ENCODE measurements around the gene PLCB1.

The PLCB1 gene

GRCh38 chr20:8208226-8208625 lies 76.2 kb downstream of the PLCB1 start:
- H3K27ac ChIP-seq: no peak overlapping the region
- TF ChIP-seq POLR2AphosphoS5 (IDR thresholded peaks at IDR 0.05; ENCODE audit: borderline replicate concordance, low read depth, low read length) (no peak), EZH2 (IDR thresholded peaks at IDR 0.05) (no peak), FOXP2 (optimal IDR thresholded peaks at IDR 0.05; ENCODE audit: control extremely low read depth, extremely low read length, insufficient read depth) (no peak)
- H3K4me3 ChIP-seq: no peak overlapping the region

GRCh38 chr20:8209061-8209460 lies 77.0 kb downstream of the PLCB1 start:
- no peak overlapping the region for H3K4me3 ChIP-seq
- H3K9ac ChIP-seq (ENCODE audit: insufficient read length): no peak overlapping the region
- H3K9me3 ChIP-seq (ENCODE audit: low read depth, low read length): no peaks in the 10 kb centered on the region
- no peaks in the 10 kb centered on the region for H3K36me3 ChIP-seq (ENCODE audit: insufficient read depth, low read length)
- TF ChIP-seq FOXP2 (optimal IDR thresholded peaks at IDR 0.05; ENCODE audit: control extremely low read depth, extremely low read length, insufficient read depth) (no peak), EZH2 (IDR thresholded peaks at IDR 0.05) (no peak), POLR2AphosphoS5 (IDR thresholded peaks at IDR 0.05; ENCODE audit: borderline replicate concordance, low read depth, low read length) (no peak)
- DNase-seq (ENCODE audit: low read depth, low spot score): no peak
- H3K27ac ChIP-seq: no peak overlapping the region

More at GRCh38 chr20:8208226-8208625, 76.2 kb downstream of the PLCB1 start:
- Histone ChIP-seq H3K36me3 (ENCODE audit: insufficient read depth, low read length) (no peaks in the 10 kb centered on the region), H3K9me3 (ENCODE audit: low read depth, low read length) (no peaks in the 10 kb centered on the region), H3K9ac (ENCODE audit: insufficient read length) (no peak overlapping the region)
- no peak for DNase-seq (ENCODE audit: low read depth, low spot score)

GRCh38 chr20:8210749-8211148 lies 78.7 kb downstream of the PLCB1 start:
- TF ChIP-seq FOXP2 (optimal IDR thresholded peaks at IDR 0.05; ENCODE audit: control extremely low read depth, extremely low read length, insufficient read depth) (no peak), POLR2AphosphoS5 (IDR thresholded peaks at IDR 0.05; ENCODE audit: borderline replicate concordance, low read depth, low read length) (no peak), EZH2 (IDR thresholded peaks at IDR 0.05) (no peak)
- Histone ChIP-seq H3K9ac (ENCODE audit: insufficient read length) (no peak overlapping the region), H3K36me3 (ENCODE audit: insufficient read depth, low read length) (no peaks in the 10 kb centered on the region), H3K27ac (no peak overlapping the region), H3K9me3 (ENCODE audit: low read depth, low read length) (no peaks in the 10 kb centered on the region), H3K4me3 (no peak overlapping the region)
- no peak for DNase-seq (ENCODE audit: low read depth, low spot score)

DNA sequence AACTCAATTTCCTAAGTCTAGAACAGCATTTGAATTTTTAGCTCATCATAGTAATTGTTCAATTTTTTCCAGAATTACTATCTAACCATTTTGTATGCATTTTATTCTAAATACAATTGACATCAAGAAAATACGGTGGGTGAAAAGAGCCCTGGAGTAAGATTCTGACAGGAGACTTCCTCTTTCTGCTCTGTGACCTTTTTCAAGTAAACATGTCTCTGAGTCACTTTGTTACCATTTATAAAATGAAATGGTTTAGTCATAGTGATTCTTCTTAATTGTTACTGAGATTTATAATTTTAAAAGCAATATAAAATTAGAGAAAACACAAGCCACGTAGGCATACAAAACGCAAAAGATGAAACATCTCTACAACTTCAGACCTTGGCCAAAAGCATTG lies 80.2 kb downstream of the PLCB1 start:
- no peak for TF ChIP-seq EZH2 (IDR thresholded peaks at IDR 0.05)
- TF ChIP-seq POLR2AphosphoS5 (IDR thresholded peaks at IDR 0.05; ENCODE audit: borderline replicate concordance, low read depth, low read length): no peak
- TF ChIP-seq FOXP2 (optimal IDR thresholded peaks at IDR 0.05; ENCODE audit: control extremely low read depth, extremely low read length, insufficient read depth): no peak
- DNase-seq (ENCODE audit: low read depth, low spot score): no peak
- H3K27ac ChIP-seq: no peak overlapping the region
- no peak overlapping the region for H3K9ac ChIP-seq (ENCODE audit: insufficient read length)
- H3K9me3 ChIP-seq (ENCODE audit: low read depth, low read length): no peaks in the 10 kb centered on the region
- H3K4me3 ChIP-seq: no peak overlapping the region
- no peaks in the 10 kb centered on the region for H3K36me3 ChIP-seq (ENCODE audit: insufficient read depth, low read length)

DNA sequence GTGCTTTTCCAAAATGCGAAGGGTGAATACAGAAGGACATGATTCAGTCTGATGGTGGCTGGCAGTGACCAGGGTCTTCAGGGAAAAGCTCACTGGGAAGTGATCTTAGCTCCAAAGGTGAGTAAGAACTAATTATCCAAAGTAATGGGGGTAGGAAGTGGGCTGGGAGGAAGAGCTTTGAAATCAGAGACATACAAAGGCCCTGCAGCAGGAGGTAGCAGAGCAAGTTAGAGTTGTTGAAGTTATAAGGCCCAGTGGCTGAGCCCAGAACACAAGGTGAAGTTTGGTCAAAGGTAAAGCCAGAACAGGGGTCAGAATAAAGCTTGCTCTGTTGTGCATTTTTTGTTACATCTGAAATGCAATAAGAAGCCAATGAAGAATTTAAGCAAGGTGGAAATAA lies 81.2 kb downstream of the PLCB1 start:
- TF ChIP-seq POLR2AphosphoS5 (IDR thresholded peaks at IDR 0.05; ENCODE audit: borderline replicate concordance, low read depth, low read length) (no peak), EZH2 (IDR thresholded peaks at IDR 0.05) (no peak), FOXP2 (optimal IDR thresholded peaks at IDR 0.05; ENCODE audit: control extremely low read depth, extremely low read length, insufficient read depth) (no peak)
- H3K9ac ChIP-seq (ENCODE audit: insufficient read length): no peak overlapping the region
- H3K9me3 ChIP-seq (ENCODE audit: low read depth, low read length): no peaks in the 10 kb centered on the region
- no peak overlapping the region for H3K4me3 ChIP-seq
- DNase-seq (ENCODE audit: low read depth, low spot score): no peak
- H3K27ac ChIP-seq: no peak overlapping the region
- no peaks in the 10 kb centered on the region for H3K36me3 ChIP-seq (ENCODE audit: insufficient read depth, low read length)

DNA sequence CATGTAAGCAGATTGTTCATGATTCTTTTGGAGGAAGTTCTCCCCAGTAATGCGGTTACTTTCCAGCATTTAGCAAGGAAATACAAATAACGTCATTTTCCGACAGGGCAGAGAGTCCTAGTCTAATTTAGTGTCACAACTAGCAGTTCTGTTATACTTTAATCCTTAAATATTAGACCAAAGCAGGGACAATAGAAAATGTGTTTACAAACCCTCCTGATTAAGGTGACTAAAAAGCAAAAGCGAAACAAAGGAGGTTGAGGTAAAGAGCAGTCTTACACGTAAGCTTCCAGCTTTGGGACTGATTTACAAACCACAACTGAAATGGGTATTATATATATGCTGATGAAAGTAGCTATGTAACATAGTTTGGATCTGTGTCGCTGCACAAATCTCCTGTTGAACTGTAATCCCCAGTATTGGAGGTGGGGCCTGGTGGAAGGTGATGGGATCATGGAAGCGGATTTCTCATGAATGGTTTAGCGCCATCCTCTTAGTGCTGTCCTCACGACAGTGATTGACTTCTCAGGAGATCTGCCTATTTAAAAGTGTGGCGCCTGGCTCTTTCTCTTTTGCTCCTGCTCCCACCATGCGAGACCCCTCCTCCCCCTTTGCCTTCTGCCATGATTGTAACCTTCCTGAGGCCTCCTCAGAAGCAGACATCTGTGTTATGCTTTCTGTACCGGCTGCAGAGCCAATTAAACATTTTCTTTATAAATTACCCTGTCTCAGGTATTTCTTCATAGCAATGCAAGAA lies 81.9 kb downstream of the PLCB1 start:
- H3K4me3 ChIP-seq: no peak overlapping the region
- DNase-seq (ENCODE audit: low read depth, low spot score): no peak
- no peak overlapping the region for H3K9ac ChIP-seq (ENCODE audit: insufficient read length)
- no peak overlapping the region for H3K27ac ChIP-seq
- TF ChIP-seq POLR2AphosphoS5 (IDR thresholded peaks at IDR 0.05; ENCODE audit: borderline replicate concordance, low read depth, low read length) (no peak), EZH2 (IDR thresholded peaks at IDR 0.05) (no peak), FOXP2 (optimal IDR thresholded peaks at IDR 0.05; ENCODE audit: control extremely low read depth, extremely low read length, insufficient read depth) (no peak)
- H3K9me3 ChIP-seq (ENCODE audit: low read depth, low read length): no peaks in the 10 kb centered on the region
- no peaks in the 10 kb centered on the region for H3K36me3 ChIP-seq (ENCODE audit: insufficient read depth, low read length)

DNA sequence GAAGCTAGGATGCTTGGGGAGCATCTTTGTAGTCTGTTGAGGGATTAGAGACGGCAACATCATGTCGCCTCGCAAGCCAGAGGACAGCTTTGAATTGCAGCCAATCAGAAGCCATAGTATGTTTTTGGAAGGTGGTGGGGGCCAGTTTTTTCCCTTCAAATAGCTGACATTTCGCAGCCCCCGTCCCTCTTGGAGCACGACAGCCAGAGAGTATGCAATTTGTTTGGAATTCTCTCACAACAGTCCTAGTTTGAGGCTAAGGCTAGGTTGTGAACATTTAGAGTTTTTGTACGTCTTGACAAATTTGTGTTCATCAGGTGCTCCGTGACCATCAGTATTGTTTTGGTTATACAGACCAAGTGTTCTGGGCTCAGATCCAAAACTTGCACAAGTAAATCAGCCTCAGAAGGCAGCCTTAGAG lies 83.3 kb downstream of the PLCB1 start:
- Histone ChIP-seq H3K4me3 (no peak overlapping the region), H3K9me3 (ENCODE audit: low read depth, low read length) (no peaks in the 10 kb centered on the region), H3K36me3 (ENCODE audit: insufficient read depth, low read length) (no peaks in the 10 kb centered on the region), H3K27ac (no peak overlapping the region), H3K9ac (ENCODE audit: insufficient read length) (no peak overlapping the region)
- DNase-seq (ENCODE audit: low read depth, low spot score): no peak
- TF ChIP-seq POLR2AphosphoS5 (IDR thresholded peaks at IDR 0.05; ENCODE audit: borderline replicate concordance, low read depth, low read length) (no peak), EZH2 (IDR thresholded peaks at IDR 0.05) (no peak), FOXP2 (optimal IDR thresholded peaks at IDR 0.05; ENCODE audit: control extremely low read depth, extremely low read length, insufficient read depth) (no peak)

GRCh38 chr20:8216375-8217200 lies 84.5 kb downstream of the PLCB1 start:
- Histone ChIP-seq H3K4me3 (no peak overlapping the region), H3K9ac (ENCODE audit: insufficient read length) (no peak overlapping the region), H3K36me3 (ENCODE audit: insufficient read depth, low read length) (no peaks in the 10 kb centered on the region), H3K9me3 (ENCODE audit: low read depth, low read length) (no peaks in the 10 kb centered on the region), H3K27ac (no peak overlapping the region)
- no peak for DNase-seq (ENCODE audit: low read depth, low spot score)
- no peak for TF ChIP-seq FOXP2 (optimal IDR thresholded peaks at IDR 0.05; ENCODE audit: control extremely low read depth, extremely low read length, insufficient read depth)
- no peak for TF ChIP-seq EZH2 (IDR thresholded peaks at IDR 0.05)
- no peak for TF ChIP-seq POLR2AphosphoS5 (IDR thresholded peaks at IDR 0.05; ENCODE audit: borderline replicate concordance, low read depth, low read length)

Measured in SK-N-MC (cell line).